HCT116 (cell line): ENCODE measurements around the gene OTUD5. TPM values are rescaled to one million over a fixed set of nuclear protein-coding genes. Genes with fewer than 3 reads are reported as not detected.

Experiments
- ATAC-seq: fragments of 200-7000 bp; cut with Tn5 transposase; 2 replicates; pipeline ENCODE4 v1.9.1; 2020; ENCODE audit warnings: mild to moderate bottlenecking, moderate library complexity
- BruUV-seq: library from RNA; stranded (reverse); fragments of 400-500 nt; replicated peaks from 2 replicates; lab custom pipeline; 2021; lab: Mats Ljungman, UMichigan
- CTCF ChIA-PET: fragments of 300-600 bp; sonication (Branson Sonifier 250); formaldehyde crosslinking; loops from one replicate; lab custom pipeline; 2021; ENCODE audit warnings: antibody characterized with exemption; lab: Charles Lee
- POLR2A ChIA-PET: fragments of 300-600, 350-600 bp; sonication (Branson Sonifier 250); formaldehyde crosslinking; loops from one replicate; lab custom pipeline; 2021; ENCODE audit warnings: antibody characterized with exemption; lab: Charles Lee
- RAD21 ChIA-PET, 2 experiments: fragments of 300-600 bp; sonication (Branson Sonifier 250); formaldehyde crosslinking; loops; one replicate each; lab custom pipeline; 2023; ENCODE audit warnings: low total read pairs in 2 of 2; ENCODE audit not compliant: uncharacterized antibody in 2 of 2, unreplicated experiment in 2 of 2, low non-redundant PET in 1 of 2; lab: Charles Lee
- DNase-seq: peaks from one replicate; pipeline ENCODE4 v3.0.0-alpha.2; 2010; ENCODE audit warnings: low read depth, low spot score
- H2AFZ ChIP-seq: fragments of 200-600 bp; shearing (Covaris generic), sonication (generic); 2 replicates; pipeline ENCODE4 v1.6.1; 2017; ENCODE audit warnings: low read depth, mixed run types, mixed read lengths, antibody characterized with exemption, low read length; ENCODE audit not compliant: poor library complexity, severe bottlenecking
- H3K27ac ChIP-seq: 2 replicates; pipeline ENCODE4 v1.5.1; 2012; ENCODE audit warnings: low read depth, low read length
- H3K27me3 ChIP-seq: fragments of 200-600 bp; sonication (generic); 2 replicates; pipeline ENCODE4 v1.6.1; 2016; ENCODE audit warnings: mixed run types, low read length, mixed read lengths; ENCODE audit not compliant: insufficient read depth
- H3K36me3 ChIP-seq, 2 experiments: fragments of 200-500 bp in 1 of 2; fragments of 200-600 bp in 1 of 2; sonication (Bioruptor generic) in 1 of 2; sonication (generic) in 1 of 2; 2 replicates each; pipeline versions ENCODE4 v1.5.1 to v1.6.1; 2014 to 2016; ENCODE audit warnings: low read length in 2 of 2, inconsistent platforms in 1 of 2, mixed read lengths in 1 of 2, mixed run types in 1 of 2; ENCODE audit not compliant: insufficient read depth in 2 of 2, control insufficient read depth in 1 of 2
- H3K4me1 ChIP-seq, 2 experiments: fragments of 200-600 bp in 1 of 2; sonication (generic) in 1 of 2; 2 replicates each; pipeline versions ENCODE4 v1.5.1 to v1.6.1; 2012 to 2017; ENCODE audit warnings: low read length in 2 of 2, inconsistent platforms in 1 of 2, mild to moderate bottlenecking in 1 of 2, mixed read lengths in 1 of 2, mixed run types in 1 of 2, moderate library complexity in 1 of 2; ENCODE audit not compliant: insufficient read depth in 2 of 2, control insufficient read depth in 1 of 2
- H3K4me2 ChIP-seq: fragments of 200-600 bp; sonication (generic); 2 replicates; pipeline ENCODE4 v1.6.1; 2017; ENCODE audit warnings: mixed run types, low read length, mixed read lengths
- H3K4me3 ChIP-seq, 2 experiments: fragments of 200-600 bp in 1 of 2; sonication (generic) in 1 of 2; replicated peaks in 1 of 2; 2 replicates each; pipeline ENCODE4 v1.5.1; 2011 to 2016; ENCODE audit warnings: low read length in 2 of 2, control low read depth in 1 of 2, low read depth in 1 of 2, mild to moderate bottlenecking in 1 of 2, mixed read lengths in 1 of 2, mixed run types in 1 of 2
- H3K79me2 ChIP-seq: fragments of 200-600 bp; sonication (generic); 2 replicates; pipeline ENCODE4 v1.6.1; 2017; ENCODE audit warnings: mild to moderate bottlenecking, mixed run types, low read length, moderate library complexity, mixed read lengths; ENCODE audit not compliant: insufficient read depth
- H3K9ac ChIP-seq: fragments of 200-600 bp; sonication (generic); 2 replicates; pipeline ENCODE4 v1.6.1; 2016; ENCODE audit warnings: low read length, mixed read lengths
- H3K9me2 ChIP-seq: fragments of 200-600 bp; sonication (generic), shearing (Covaris generic); 2 replicates; pipeline ENCODE4 v1.6.1; 2017; ENCODE audit warnings: mixed run types, mild to moderate bottlenecking, moderate library complexity; ENCODE audit not compliant: insufficient read depth
- H3K9me3 ChIP-seq, 2 experiments: fragments of 200-500 bp in 1 of 2; fragments of 200-600 bp in 1 of 2; sonication (Bioruptor generic) in 1 of 2; sonication (generic) in 1 of 2; 2 replicates each; pipeline ENCODE4 v1.6.1; 2014 to 2017; ENCODE audit warnings: low read length in 2 of 2, mixed read lengths in 2 of 2, inconsistent platforms in 1 of 2, low read depth in 1 of 2, mild to moderate bottlenecking in 1 of 2, mixed run types in 1 of 2, moderate library complexity in 1 of 2; ENCODE audit not compliant: control insufficient read depth in 1 of 2, insufficient read depth in 1 of 2
- H4K20me1 ChIP-seq: fragments of 200-600 bp; sonication (generic), shearing (Covaris generic); 2 replicates; pipeline ENCODE4 v1.6.1; 2017; ENCODE audit warnings: mixed run types, mild to moderate bottlenecking, moderate library complexity; ENCODE audit not compliant: insufficient read depth
- CBX3 ChIP-seq: IDR thresholded peaks from 2 replicates; pipeline ENCODE4 v1.6.1; 2012; ENCODE audit warnings: low read depth
- CEBPB ChIP-seq: IDR thresholded peaks from 2 replicates; pipeline ENCODE4 v1.6.1; 2012; ENCODE audit warnings: low read depth
- JUND ChIP-seq: IDR thresholded peaks from 2 replicates; pipeline ENCODE4 v1.6.1; 2012
- RAD21 ChIP-seq: IDR thresholded peaks from 2 replicates; pipeline ENCODE4 v1.6.1; 2012; ENCODE audit warnings: low read depth, mild to moderate bottlenecking
- SRF ChIP-seq: IDR thresholded peaks from 2 replicates; pipeline ENCODE4 v1.6.1; 2012; ENCODE audit warnings: low read depth
- TCF7L2 ChIP-seq: IDR thresholded peaks from 2 replicates; pipeline ENCODE4 v1.7.0; 2011; ENCODE audit warnings: borderline replicate concordance, inconsistent platforms; ENCODE audit not compliant: insufficient read depth, insufficient read length; ENCODE audit errors: extremely low read depth
- intact Hi-C: fragments of 100-400 bp; cut with micrococcal nuclease; formaldehyde crosslinking; loops from 2 replicates; pipeline ENCODE4 v1.10.0; 2022
- total RNA-seq: library from RNA; stranded (reverse); gene quantifications from one replicate; pipeline ENCODE4 v1.2.1, GENCODE V29; 2021; ENCODE audit not compliant: unreplicated experiment
- TF ChIP-seq, protein P1 (sequence below), 3 experiments: fragments of 200-600 bp in 1 of 3; sonication (generic) in 1 of 3; IDR thresholded peaks in 2 of 3; conservative IDR thresholded peaks in 1 of 3; 2 replicates each; pipeline ENCODE4 v1.5.1; 2012 to 2017; ENCODE audit warnings: low read depth in 2 of 3, low read length in 2 of 3, antibody characterized with exemption in 1 of 3, borderline replicate concordance in 1 of 3, control low read depth in 1 of 3, mild to moderate bottlenecking in 1 of 3, mixed read lengths in 1 of 3, mixed run types in 1 of 3, moderate library complexity in 1 of 3; ENCODE audit not compliant: insufficient read depth in 1 of 3
- TF ChIP-seq, protein P2 (sequence below): IDR thresholded peaks from 2 replicates; pipeline ENCODE4 v1.6.1; 2012
- TF ChIP-seq, protein P3 (sequence below): IDR thresholded peaks from 2 replicates; pipeline ENCODE4 v1.6.1; 2012

The OTUD5 gene
- total RNA-seq, 1 experiment from 2014 or later, result 42.6 TPM

DNA sequence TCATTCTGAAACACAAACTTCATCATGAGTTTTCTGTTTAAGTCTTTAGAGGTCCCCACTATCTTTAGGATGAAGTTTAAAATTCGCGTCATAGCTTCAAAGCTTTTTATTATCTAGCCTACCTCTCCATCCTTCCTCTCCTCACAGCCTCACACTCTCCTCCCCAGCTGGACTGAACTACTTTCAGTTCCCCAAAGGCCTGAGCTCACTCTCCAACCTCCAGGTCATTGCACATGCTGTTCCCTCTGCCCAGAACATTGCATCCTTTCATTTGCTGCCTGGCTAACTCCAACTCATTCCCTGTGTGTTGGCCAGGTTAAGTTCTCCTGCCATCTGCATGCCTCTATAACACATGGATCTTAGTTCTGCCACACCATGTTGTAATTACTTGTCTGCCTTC lies 2.9 kb upstream of the OTUD5 start:
- H3K9ac ChIP-seq, result no peak overlapping the region
- no peaks in the 10 kb centered on the region for H3K9me2 ChIP-seq
- DNase-seq (no peak), ATAC-seq (no peak)
- H3K27ac ChIP-seq, result no peak overlapping the region
- no peaks in the 10 kb centered on the region for H3K27me3 ChIP-seq
- H4K20me1 ChIP-seq, result no peaks in the 10 kb centered on the region
- peaks cover 18% of the 10 kb centered on the region for H3K79me2 ChIP-seq
- H3K4me1 ChIP-seq, result peaks cover 11 to 18% of the 10 kb centered on the region in 2 experiments
- RAD21 ChIA-PET, result no interaction called here
- no TSS peak for BruUV-seq
- H3K4me2 ChIP-seq, result no peak overlapping the region
- POLR2A ChIA-PET, result no interaction called here
- no peak overlapping the region for H3K4me3 ChIP-seq
- peaks cover 3 to 4% of the 10 kb centered on the region in 2 experiments; a peak in 1 of 4 replicates for H3K36me3 ChIP-seq
- no peak overlapping the region for H2AFZ ChIP-seq
- no peaks in the 10 kb centered on the region for H3K9me3 ChIP-seq
- CTCF ChIA-PET, result no interaction called here
- TF ChIP-seq TCF7L2 (no peak), CBX3 (no peak), JUND (no peak), SRF (no peak)
- TF ChIP-seq, protein P1, sequence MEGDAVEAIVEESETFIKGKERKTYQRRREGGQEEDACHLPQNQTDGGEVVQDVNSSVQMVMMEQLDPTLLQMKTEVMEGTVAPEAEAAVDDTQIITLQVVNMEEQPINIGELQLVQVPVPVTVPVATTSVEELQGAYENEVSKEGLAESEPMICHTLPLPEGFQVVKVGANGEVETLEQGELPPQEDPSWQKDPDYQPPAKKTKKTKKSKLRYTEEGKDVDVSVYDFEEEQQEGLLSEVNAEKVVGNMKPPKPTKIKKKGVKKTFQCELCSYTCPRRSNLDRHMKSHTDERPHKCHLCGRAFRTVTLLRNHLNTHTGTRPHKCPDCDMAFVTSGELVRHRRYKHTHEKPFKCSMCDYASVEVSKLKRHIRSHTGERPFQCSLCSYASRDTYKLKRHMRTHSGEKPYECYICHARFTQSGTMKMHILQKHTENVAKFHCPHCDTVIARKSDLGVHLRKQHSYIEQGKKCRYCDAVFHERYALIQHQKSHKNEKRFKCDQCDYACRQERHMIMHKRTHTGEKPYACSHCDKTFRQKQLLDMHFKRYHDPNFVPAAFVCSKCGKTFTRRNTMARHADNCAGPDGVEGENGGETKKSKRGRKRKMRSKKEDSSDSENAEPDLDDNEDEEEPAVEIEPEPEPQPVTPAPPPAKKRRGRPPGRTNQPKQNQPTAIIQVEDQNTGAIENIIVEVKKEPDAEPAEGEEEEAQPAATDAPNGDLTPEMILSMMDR (IDR thresholded peaks at IDR 0.05 in 2 of 3, conservative IDR thresholded peaks at IDR 0.05 in 1 of 3; ENCODE audit: borderline replicate concordance in 1 of 3, insufficient read depth in 1 of 3, low read depth in 2 of 3, low read length in 2 of 3), result no peak
- TF ChIP-seq, protein P2, sequence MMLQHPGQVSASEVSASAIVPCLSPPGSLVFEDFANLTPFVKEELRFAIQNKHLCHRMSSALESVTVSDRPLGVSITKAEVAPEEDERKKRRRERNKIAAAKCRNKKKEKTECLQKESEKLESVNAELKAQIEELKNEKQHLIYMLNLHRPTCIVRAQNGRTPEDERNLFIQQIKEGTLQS, result no peak
- intact Hi-C loops, result no loop called here

DNA sequence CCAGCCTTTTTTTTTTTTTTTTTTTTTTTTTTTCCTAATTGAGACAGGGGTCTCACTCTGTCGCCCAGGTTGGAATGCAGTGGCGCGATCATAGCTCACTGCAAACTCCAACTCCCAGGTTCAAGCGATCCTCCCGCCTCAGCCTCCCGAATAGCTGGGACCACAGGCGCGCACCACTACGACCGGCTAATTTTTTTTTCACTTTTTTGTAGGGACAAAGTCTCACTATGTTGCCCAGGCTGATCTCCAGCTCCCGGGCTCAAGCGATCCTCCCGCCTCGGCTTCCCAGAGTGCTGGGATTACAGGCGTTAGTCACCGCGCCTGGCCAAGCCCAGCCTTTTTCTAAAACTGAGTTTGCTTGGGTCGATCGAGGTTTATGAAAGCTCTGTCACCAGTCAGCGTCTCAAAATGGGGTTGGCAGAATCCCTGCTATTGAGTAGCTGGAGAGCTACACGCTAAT lies 1.3 kb upstream of the OTUD5 start:
- intact Hi-C loops, result loop anchor here (2.0 kb wide), 1 partner anchor 84 kb away; the partner anchor contains the start of gene TFE3
- BruUV-seq, result TSS peak; percentile 76
- RAD21 ChIA-PET, result no interaction called here

More for the DNA sequence above, 1.3 kb upstream of the OTUD5 start:
- no peaks in the 10 kb centered on the region for H4K20me1 ChIP-seq
- no peaks in the 10 kb centered on the region for H3K9me2 ChIP-seq
- H3K9ac ChIP-seq, result peak overlapping the region; percentile 82
- H3K27me3 ChIP-seq, result no peaks in the 10 kb centered on the region
- POLR2A ChIA-PET, result interaction anchor here (1.3 to 1.6 kb wide), 3 partner anchors 14 to 81 kb away, joined by 3 to 4 read pairs (median 4); partner anchors contain the start of genes PQBP1 and TIMM17B
- no peak for DNase-seq
- H3K9me3 ChIP-seq, result no peaks in the 10 kb centered on the region
- no peak overlapping the region for H2AFZ ChIP-seq
- H3K4me2 ChIP-seq, result peak overlapping the region; percentile 79
- no peak for ATAC-seq
- TF ChIP-seq CBX3, result no peak
- TF ChIP-seq CEBPB, result no peak
- no peak for TF ChIP-seq SRF
- TF ChIP-seq, protein P3, sequence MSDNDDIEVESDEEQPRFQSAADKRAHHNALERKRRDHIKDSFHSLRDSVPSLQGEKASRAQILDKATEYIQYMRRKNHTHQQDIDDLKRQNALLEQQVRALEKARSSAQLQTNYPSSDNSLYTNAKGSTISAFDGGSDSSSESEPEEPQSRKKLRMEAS, result no peak
- no peak for TF ChIP-seq RAD21
- no peak for TF ChIP-seq TCF7L2
- CTCF ChIA-PET, result no interaction called here
- H3K79me2 ChIP-seq, result peaks cover 35% of the 10 kb centered on the region
- peak overlapping the region; percentile 52 to 76 for H3K4me3 ChIP-seq
- peak overlapping the region; percentile 93 for H3K27ac ChIP-seq
- peaks cover 7 to 14% of the 10 kb centered on the region in 2 experiments; a peak in 2 of 4 replicates for H3K36me3 ChIP-seq
- H3K4me1 ChIP-seq, result peaks cover 11 to 18% of the 10 kb centered on the region in 2 experiments
